Activated naive CD4-positive, alpha-beta T cell treated with anti-CD3 and anti-CD28 coated beads, Interleukin-2, amount 50 U/mL, for 72 hours (primary cell): ENCODE measurements around the gene GRXCR2. TPM values are rescaled to one million over a fixed set of nuclear protein-coding genes. Genes with fewer than 3 reads are reported as not detected.

Source experiments
- ATAC-seq, 2 donors: fragments of 150-1000 bp; cut with Tn5 transposase; 2 replicates each; pipeline ENCODE4 v1.10.0; 2021; ENCODE audit warnings: mild to moderate bottlenecking in 2 of 2, moderate library complexity in 2 of 2
- DNase-seq, 2 donors: peaks; one replicate each; pipeline ENCODE4 v3.0.0; 2021 to 2022; ENCODE audit warnings: low spot score in 2 of 2
- H3K27ac Mint-ChIP-seq, 2 donors: one replicate each; pipeline ENCODE4 v1.8.0; 2022; ENCODE audit warnings: mild to moderate bottlenecking in 2 of 2, mixed read lengths in 2 of 2
- H3K36me3 Mint-ChIP-seq, 2 donors: one replicate each; pipeline ENCODE4 v1.8.0; 2022; ENCODE audit warnings: mixed read lengths in 2 of 2
- H3K9me3 Mint-ChIP-seq, 2 donors: one replicate each; pipeline ENCODE4 v1.8.0; 2022; ENCODE audit warnings: mixed read lengths in 2 of 2
- total RNA-seq, 2 donors: library from RNA; stranded (reverse); gene quantifications; one replicate each; pipeline ENCODE4 v1.2.3, GENCODE V29; 2022

The GRXCR2 gene, protein sequence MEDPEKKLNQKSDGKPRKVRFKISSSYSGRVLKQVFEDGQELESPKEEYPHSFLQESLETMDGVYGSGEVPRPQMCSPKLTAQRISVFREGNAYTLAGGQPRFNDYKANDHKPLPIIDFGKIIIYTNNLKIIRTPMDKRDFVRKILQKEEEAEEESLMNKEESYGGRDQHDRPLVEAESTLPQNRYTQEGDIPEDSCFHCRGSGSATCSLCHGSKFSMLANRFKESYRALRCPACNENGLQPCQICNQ
- not detected for total RNA-seq

DNA sequence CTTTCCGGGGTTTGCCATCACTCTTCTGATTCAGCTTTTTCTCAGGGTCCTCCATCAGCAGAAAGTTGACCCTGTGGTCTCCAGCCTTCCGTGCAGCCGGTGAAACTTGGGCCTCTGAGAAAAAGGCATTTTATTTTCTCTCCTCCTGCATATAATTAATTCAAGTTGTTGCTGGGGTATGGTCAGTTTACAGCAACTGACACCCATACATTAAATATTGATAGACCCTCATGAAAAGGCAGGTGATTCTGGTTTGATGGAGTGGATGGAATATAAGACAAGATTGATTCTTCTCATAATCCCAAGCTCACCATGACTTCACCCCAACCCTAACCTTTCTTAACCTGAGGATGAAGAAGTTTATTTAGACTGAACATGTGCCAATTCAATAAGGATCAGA is at the start of gene GRXCR2:
TSS of gene GRXCR2 (minus strand) at position 101 of the 400 bp plus-strand sequence. CDS start at position 55, 46 bp downstream.
- no peaks in the 10 kb centered on the region for H3K36me3 Mint-ChIP-seq
- H3K9me3 Mint-ChIP-seq, result no peaks in the 10 kb centered on the region
- no peak for ATAC-seq
- no peak for DNase-seq
- no peak within 1 kb of the TSS for H3K27ac Mint-ChIP-seq

DNA sequence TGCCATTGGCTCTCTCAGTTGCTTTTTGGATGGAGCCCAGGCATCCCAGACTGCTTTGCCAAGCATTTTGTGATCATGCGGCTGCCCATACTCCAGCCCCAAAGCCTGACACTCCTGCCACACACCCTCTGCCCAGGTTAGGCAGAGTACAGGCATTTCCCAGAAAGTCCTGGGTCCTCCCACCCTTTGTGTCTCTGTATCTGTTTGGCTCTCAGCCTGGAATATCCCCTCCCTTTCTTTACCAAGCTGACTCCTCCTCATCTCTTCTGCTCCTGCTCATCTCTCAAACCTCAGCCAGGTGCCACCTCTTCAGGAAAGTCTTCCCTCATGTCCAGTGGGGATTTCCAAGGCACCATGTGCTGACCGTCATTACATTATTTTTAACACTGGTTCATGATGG is 49.2 kb upstream of the GRXCR2 start:
- Mint-ChIP-seq H3K27ac (no peak overlapping the region), H3K9me3 (no peaks in the 10 kb centered on the region), H3K36me3 (no peaks in the 10 kb centered on the region)
- no peak for DNase-seq
- no peak for ATAC-seq

DNA sequence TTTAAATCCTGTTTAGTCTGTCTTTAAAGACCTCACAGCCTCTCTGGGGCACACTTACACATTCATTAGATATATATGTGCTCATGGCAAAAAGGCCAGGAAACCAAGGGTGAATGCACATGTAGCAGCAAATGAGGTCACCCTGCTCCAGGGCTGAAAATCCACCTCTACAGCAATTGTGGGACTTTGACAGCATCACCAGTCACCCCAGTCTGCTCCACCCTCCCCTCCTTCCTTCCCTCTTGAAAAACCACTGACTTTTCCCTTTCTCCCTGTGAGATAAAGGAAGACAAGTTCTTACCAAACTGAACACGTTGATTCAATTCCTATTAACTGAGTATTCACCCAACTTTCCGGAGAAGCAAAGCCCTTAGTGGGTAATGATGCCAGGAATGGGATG is 48.4 kb upstream of the GRXCR2 start:
- Mint-ChIP-seq H3K9me3 (no peaks in the 10 kb centered on the region), H3K36me3 (no peaks in the 10 kb centered on the region)
- ATAC-seq, result no peak

DNA sequence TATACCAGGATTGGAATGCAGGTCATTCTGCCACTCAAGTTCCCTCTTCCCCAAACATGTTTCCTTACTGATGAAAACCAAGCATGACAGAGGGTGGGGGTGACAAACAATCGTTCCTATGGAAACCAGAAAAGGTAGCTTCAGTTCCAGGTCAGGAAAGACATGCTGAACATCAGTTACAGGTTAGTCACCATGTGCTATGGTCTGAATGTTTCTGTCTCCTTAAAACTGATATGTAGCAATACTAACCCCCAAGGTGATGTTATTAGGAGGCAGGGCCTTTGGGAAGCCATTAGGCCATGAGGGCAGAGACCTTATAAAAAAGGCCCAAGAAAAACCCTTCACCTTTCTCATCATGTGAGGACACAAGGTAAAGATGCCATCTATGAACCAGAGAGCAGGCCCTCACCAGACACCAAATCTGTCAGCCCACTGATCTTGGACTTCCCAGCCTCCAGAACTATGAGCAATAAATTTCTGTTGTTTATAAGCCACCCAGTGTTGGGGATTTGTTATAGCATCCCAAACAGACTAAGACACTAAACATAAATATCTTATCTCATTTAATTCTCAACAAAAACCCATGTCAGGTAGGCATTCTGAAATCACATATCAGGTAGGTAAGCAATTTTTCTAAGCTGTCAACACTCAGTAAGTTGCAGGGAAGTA is 47.9 kb upstream of the GRXCR2 start:
- H3K27ac Mint-ChIP-seq, result no peak overlapping the region
- no peaks in the 10 kb centered on the region for H3K36me3 Mint-ChIP-seq
- ATAC-seq (no peak), DNase-seq (no peak)
- H3K9me3 Mint-ChIP-seq, result no peaks in the 10 kb centered on the region

More for the DNA sequence above, 48.4 kb upstream of the GRXCR2 start:
- H3K27ac Mint-ChIP-seq, result no peak overlapping the region
- no peak for DNase-seq

DNA sequence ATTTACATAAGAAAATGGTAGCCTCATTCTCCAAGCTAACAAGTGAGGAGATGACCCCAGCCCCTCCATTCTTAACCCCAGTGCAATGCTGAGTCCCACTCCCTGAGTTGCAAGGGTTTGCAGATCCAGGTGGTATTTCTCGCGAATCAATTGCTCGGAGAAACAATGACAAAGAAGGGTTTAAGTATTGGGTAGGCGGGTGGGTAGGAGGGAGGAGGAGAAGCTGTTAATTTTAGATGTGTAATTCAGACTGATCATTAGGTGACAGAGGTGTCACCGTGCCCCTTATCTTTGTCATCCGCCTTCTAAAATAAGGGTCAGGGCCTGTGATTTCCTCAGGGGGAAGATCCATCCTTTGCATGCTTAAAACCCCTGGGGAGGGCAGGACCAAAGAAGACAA is 46.6 kb upstream of the GRXCR2 start:
- no peak for DNase-seq
- Mint-ChIP-seq H3K36me3 (no peaks in the 10 kb centered on the region), H3K9me3 (no peaks in the 10 kb centered on the region), H3K27ac (no peak overlapping the region)
- no peak for ATAC-seq

DNA sequence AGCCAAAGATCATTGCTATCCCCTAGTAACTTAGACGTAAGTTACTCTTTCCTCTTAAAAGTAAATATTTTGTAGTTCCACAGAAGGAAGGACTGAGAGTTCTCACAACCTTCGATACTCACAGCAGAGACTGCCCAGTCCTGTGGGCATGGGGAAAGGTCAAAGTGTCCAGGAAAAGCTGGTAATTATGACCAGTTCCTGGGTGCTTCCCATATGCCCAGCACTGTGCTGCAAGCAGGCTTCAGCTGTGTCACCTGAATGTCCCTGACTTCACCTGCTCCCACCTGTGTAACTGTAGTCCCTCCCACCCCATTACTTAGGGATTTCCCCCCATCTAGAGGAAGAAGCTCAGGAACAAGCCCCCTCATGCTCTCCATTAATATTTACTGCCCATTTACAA is 45.6 kb upstream of the GRXCR2 start:
- Mint-ChIP-seq H3K36me3 (no peaks in the 10 kb centered on the region), H3K27ac (no peak overlapping the region), H3K9me3 (no peaks in the 10 kb centered on the region)
- ATAC-seq, result no peak
- no peak for DNase-seq

DNA sequence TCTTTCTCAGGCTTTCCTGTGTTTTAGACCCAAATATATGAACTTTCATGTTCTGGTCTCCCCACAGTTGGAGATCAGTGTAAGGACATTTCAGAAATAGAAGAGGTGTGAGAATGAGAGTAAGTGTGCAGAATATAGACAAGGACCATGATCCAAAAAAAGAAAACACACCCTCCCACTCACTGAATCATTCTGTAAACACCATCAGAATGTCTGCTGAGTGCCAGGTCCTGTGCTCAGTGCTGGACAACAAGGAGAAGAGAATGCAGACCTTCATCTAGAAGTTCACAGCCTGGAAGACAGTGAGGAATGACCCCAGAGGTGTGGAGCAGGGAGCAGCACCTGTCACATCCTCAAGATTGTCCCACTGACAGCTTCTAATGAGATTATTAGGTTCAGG is 44.5 kb upstream of the GRXCR2 start:
- H3K9me3 Mint-ChIP-seq, result no peaks in the 10 kb centered on the region
- ATAC-seq (no peak), DNase-seq (no peak)
- no peak overlapping the region for H3K27ac Mint-ChIP-seq
- no peaks in the 10 kb centered on the region for H3K36me3 Mint-ChIP-seq

DNA sequence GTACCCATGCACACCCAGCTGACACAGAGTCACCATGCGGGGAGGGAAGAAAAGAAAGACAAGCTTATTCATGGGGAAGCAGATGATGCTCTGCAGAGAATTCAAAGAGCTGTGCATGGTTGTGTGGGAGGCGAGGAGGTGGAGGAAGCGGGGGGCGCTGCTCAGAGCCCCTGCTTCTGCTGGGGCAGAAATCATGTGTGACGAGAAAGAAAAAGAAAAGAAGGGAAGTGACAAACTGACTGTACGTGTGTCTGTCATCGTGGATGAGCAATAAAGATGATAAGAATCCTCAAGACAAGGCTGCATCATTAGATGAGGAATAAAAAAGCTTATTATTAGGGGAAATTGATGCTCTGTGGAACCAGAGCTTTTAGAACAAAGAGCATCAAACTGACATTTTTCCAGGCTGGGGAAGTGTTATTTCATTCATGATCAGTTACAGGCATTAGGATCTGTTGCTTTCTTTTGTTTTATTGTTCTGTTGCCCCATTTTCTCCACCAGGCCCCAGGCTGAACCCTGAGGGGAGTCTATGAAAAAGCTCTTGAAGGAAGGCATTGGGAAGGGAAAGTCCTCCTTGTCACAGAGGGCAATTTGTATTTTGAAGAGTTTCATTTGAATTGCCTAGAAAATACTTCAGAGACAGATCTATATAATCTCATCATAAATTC is 43.3 kb upstream of the GRXCR2 start:
- ATAC-seq (no peak), DNase-seq (no peak)
- Mint-ChIP-seq H3K36me3 (no peaks in the 10 kb centered on the region), H3K27ac (no peak overlapping the region), H3K9me3 (no peaks in the 10 kb centered on the region)

DNA sequence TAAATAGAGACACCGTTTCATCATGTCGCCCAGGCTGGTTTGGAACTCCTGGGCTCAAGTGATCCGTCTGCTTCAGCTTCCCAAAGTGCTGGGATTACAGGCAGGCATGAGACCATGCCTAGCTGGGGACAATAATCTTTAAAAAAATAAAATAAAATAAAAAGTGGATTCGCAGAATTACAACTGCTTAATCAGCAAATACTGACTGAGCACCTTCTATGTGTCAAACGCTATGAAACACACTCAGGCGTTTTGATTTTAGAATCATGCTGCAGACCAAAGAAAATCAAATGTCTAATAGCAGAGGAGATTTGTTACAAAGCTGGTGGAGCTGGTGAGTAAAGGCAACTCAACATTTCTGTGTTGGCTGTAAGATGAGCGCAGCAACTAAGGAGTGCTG is 40.9 kb upstream of the GRXCR2 start:
- Mint-ChIP-seq H3K27ac (no peak overlapping the region), H3K9me3 (no peaks in the 10 kb centered on the region), H3K36me3 (no peaks in the 10 kb centered on the region)
- DNase-seq, result no peak
- ATAC-seq, result no peak

DNA sequence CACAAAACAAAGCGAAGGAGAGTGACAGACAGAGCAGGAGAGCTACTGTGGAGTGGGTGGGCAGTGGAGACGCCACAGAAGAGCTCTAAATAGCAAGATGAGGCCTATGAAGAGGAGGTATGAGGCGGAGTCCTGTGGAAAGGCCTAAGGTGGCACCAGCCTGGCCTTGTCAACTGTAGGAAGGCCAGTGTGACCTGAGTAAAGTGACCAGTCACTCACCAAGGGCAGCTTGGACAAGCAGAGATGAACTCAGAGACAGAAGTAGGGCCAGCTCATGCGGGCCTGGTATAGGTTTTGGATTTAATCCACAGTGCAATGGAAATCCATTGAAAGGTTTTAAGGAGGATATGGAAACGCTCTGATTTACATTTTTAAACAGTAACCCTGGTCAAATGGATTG is 39.8 kb upstream of the GRXCR2 start:
- no peak for DNase-seq
- ATAC-seq, result no peak
- no peak overlapping the region for H3K27ac Mint-ChIP-seq
- H3K36me3 Mint-ChIP-seq, result no peaks in the 10 kb centered on the region
- no peaks in the 10 kb centered on the region for H3K9me3 Mint-ChIP-seq

DNA sequence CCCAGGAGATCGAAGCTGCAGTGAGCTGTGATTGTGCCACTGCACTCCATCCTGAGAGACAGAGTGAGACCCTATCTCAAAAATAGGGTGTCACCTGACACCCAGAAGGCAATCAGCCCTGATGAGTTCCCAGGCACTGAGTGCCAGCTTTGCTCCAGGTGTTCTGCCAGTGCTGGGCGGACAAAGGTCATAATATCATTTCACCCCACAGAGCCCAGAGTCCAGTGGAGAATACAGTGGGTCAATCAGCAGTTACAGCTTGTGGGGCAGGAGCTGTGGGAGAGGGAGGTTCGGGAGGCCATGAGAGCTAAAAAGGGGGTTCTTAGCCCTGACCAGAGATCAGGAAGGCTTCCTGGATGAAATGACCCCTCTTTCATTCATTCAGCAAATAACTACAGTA is 39.2 kb upstream of the GRXCR2 start:
- Mint-ChIP-seq H3K36me3 (no peaks in the 10 kb centered on the region), H3K9me3 (no peaks in the 10 kb centered on the region)
- DNase-seq, result no peak

DNA sequence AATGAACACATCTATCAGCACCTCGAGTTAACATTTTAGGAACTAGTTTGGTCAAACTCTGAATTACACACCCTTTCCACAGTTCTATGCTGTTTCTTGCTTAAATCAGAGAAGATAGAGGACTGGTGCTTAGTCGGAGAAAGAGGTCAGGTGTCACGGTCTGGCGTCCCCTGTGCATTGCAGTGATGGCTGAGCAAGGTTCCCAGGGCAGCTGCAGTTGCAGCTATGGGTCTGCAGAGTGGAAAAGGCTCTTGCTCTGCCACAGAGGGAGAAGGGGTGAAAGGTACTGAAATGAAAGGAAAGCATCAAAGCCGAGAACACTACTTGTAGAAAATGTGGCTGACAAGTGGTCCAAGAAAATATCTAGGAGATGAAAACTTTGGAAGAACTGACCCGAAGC is 38.4 kb upstream of the GRXCR2 start:
- Mint-ChIP-seq H3K9me3 (no peaks in the 10 kb centered on the region), H3K27ac (no peak overlapping the region), H3K36me3 (no peaks in the 10 kb centered on the region)
- DNase-seq (no peak), ATAC-seq (no peak)

More for the DNA sequence above, 39.2 kb upstream of the GRXCR2 start:
- no peak for ATAC-seq
- H3K27ac Mint-ChIP-seq, result no peak overlapping the region

DNA sequence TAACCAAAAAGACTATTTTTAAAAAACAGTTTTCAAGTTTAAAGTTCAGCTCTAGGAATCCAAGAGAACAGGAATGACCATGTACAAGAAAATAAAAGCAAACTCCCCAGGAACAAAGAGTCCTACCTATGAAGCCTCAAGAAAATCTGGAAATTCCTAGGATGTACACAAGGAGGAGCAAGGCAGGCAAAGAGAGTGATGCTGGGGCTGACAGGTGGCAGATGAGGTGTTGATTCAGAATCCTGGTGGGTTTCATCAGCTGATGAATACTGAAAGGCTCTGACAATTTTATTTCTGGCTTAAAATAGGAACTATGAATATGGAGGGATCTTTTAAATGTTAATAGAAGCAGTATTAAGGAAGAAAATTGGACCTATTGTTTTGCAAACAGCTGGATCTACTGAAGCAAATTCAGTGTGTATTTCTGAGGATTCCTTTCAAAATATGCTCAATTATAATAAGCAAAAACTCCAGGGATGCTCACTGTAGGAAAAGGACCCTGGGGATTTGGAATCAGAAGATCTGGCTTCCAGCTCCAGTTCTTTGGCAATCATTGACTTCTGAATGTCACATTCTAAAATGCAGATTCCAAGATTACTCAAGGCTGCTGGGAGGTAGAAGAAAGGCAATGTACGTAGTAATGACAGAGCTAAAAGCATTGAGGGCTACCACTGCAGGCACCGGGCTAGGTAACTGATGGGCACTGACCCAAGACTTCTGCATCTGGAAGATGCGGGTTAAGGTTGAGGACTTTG is 35.6 kb upstream of the GRXCR2 start:
- Mint-ChIP-seq H3K36me3 (no peaks in the 10 kb centered on the region), H3K27ac (no peak overlapping the region), H3K9me3 (no peaks in the 10 kb centered on the region)
- DNase-seq (no peak), ATAC-seq (no peak)

DNA sequence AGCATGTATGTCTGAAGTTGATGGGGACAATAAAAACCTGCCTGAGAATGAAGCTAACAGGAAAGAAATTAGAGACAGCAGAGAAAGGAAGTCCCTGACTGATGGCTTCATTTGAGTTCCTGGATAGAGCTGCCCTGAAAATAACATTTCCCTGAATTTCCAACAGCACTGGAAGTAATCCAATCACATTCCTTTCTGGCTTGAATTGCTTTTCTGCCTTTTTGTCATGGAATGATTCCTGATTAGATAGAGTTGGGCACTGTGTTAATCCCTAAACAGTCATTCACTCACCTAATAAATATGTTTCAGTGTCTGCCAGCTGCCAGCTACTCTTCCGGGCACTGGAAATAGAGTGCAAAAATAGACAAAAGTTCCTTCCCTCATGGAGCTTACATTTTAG is 33.6 kb upstream of the GRXCR2 start:
- DNase-seq, result no peak
- H3K36me3 Mint-ChIP-seq, result no peaks in the 10 kb centered on the region
- no peak overlapping the region for H3K27ac Mint-ChIP-seq
- no peak for ATAC-seq
- no peaks in the 10 kb centered on the region for H3K9me3 Mint-ChIP-seq

DNA sequence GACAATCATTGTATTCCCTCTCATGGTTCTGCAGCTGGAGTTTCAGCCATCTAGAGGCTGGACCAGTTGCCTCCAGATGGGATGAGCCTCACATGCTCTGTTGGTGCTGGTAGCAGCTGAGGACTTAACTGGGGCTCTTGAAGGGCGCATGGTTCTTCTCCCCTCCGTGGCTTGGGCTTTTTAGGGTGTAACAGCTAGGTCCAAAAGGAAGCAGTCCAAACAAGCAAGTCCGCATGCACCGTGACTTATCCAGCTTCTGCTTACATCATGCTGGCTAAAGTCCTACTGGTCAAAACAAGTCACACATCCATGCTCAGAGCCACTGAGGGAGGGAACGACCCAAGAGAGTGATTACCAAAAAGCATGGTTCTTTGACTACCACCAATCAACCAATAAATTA is 31.9 kb upstream of the GRXCR2 start:
- Mint-ChIP-seq H3K36me3 (no peaks in the 10 kb centered on the region), H3K27ac (no peak overlapping the region), H3K9me3 (peaks cover 0 to 6% of the 10 kb centered on the region in 2 donors)
- ATAC-seq (no peak), DNase-seq (no peak)

DNA sequence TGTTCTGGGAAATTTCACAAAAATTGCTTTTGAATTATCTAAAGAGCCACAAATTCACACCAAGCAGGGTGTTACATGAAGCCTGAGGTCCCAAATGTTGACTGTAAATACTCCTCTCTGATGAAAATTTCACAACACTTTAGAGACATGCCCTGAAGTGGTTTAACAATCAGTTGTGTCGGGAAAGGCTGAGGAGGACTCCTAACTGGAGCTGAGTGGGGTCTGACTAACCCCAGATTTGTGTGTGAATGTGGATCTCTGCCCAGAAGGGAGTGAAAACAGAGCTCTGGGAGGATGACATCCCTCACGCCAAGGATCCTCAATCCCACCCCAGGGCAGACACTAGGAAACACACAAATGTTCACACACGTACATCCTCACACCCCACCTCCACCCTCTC is 31.1 kb upstream of the GRXCR2 start:
- no peak for DNase-seq
- Mint-ChIP-seq H3K27ac (no peak overlapping the region), H3K9me3 (peaks cover 5 to 7% of the 10 kb centered on the region in 2 donors), H3K36me3 (no peaks in the 10 kb centered on the region)
- no peak for ATAC-seq

DNA sequence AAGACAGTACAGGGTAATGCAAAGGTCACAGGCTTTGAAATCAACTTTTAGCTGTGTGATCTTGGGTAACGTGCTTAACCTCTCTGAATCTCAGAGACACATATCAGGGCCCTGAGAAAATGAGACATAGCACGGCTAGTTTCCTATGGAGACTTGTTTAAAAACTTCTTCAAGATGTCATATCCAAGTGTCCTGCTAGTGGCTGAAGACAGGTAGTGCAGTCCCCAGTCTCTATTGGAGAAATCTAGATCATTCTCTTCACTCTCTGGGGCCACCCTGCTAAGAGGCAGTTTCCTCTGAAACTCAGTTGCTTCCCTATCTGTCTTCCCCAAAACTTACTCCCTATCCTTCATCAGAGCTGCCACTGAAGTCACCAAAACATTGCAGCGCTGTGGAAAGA is 30.3 kb upstream of the GRXCR2 start:
- no peak overlapping the region for H3K27ac Mint-ChIP-seq
- ATAC-seq (no peak), DNase-seq (no peak)
- H3K9me3 Mint-ChIP-seq, result peaks cover 7 to 11% of the 10 kb centered on the region in 2 donors
- no peaks in the 10 kb centered on the region for H3K36me3 Mint-ChIP-seq
